DMS114 treated with DMSO at 0.1 percent for 48 hours (cell line): ENCODE measurements around the gene TRIM7.
A peak's percentile ranks its signal among the peaks of the same experiment; 100 is the strongest.
"Not testable (repeated sequence)": the region's sequence is repeated elsewhere in the genome, so short reads cannot be mapped to it uniquely, and the experiment has no call there.

Source experiments
- DNase-seq: peaks from one replicate; lab custom pipeline; 2025; ENCODE audit not compliant: unreplicated experiment; lab: John Stamatoyannopoulos, UW

TRIM7 gene

GRCh38 chr5:181173420-181174342, 31.3 kb downstream of the TRIM7 start:
- DNase-seq = no peak

- DNase-seq = no peak
Observed at GRCh38 chr5:181173027-181173419, 32.0 kb downstream of the TRIM7 start.

DNA sequence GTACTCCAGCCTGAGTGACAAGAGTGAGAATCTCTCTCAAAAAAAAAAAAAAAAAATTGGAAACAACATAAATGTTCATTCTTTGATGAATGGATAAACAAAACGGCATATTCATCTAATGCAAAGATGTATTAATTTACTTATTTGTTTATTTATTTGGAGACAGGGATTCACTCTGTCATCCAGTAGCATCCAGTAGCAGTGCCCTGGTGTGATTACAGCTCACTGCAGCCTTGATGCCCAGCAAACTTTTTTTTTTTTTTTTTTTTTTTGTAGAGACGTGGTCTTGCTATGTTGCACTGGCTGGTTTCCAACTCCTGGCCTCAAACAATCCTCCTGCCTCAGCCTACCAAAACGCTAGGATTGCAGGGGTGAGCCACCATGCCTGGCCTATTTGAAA, 33.2 kb downstream of the TRIM7 start:
- no peak for DNase-seq

GRCh38 chr5:181170996-181171395, 34.0 kb downstream of the TRIM7 start:
- no peak for DNase-seq

DNA sequence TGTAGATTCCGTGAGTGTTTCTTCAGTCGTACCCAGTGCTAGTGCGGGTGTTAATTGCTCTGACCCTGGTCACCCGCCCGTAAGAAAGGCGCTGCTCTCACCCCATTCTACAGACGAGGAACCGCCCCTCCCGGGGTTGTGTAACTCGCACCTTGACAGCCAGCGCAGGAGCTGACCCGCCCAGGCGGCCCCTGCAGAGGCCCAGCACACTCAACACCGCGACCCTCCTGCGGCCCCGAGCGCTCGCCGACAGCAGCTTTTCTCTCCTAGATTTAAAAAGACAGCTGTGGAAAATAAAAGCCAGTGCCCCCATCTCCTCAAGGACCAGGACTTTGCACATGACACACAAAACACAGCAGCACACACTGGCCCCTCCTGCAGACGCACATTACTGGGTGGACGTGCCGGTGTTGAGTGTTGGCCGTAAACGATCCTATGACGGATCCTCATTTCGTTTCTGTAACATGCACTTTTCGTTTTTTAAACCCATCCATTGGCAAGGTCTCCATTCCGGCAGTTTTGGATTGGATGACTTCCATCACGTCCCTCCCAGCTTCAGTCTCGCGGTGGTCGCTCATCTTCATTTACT, 34.7 kb downstream of the TRIM7 start:
- DNase-seq = no peak

- DNase-seq = not testable (repeated sequence)
Observed at GRCh38 chr5:181169459-181170236, 35.3 kb downstream of the TRIM7 start.

DNA sequence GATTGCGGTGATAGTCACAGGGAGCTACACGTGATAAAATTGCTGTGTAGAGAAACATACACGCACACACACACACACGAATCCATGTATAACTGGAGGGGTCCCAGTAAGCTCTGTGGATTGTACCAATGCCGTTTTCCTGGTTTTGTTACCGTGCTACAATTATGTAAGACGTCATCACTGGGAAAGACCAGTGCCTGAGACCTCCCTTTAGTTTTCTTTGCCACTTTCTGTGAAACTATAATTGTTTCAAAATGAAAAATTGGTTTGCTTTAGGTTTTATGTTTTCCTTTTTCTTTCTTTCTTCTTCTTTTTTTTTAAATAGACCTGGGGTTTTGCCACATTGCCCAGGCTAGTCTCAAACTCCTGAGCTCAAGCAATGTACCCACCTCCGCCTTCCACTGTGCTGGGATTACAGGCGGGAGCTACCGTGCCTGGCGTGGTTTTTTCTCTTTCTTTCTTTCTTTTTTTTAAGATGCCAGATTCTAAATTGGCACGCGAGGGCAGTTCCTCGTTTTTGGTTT, 36.3 kb downstream of the TRIM7 start:
- DNase-seq = no peak

DNA sequence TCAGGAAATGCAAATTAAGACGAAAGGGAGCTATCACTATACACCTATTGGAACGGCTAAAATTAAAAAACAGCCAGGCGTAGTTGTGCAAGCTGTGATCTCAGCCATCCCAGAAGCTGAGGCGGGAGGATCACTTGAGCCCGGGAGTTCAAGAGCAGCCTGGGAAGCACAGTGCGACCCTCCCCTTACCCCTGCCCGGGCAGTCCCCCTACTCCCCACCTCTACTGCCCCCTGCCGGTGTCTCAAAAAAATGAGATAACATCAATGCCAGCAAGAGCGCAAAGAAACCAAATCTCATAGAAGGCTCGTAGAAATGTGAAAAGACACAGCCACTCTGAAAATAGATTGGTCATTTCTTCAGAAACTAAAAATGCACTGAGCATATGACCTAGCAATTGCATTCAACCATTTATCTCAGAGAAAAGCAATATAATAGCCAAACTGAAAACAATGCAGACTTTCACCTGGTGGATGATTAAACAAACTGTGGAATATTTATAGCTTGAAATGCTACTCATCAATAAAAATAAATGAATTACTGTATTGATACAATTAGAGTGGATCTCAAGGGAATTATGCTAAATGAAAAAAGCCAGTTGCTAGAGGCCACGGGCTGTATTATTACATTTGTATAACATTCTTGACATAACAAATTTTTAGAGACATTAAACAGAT, 37.0 kb downstream of the TRIM7 start:
- no peak for DNase-seq

GRCh38 chr5:181166812-181167733, 37.9 kb downstream of the TRIM7 start:
- DNase-seq = no peak

- no peak for DNase-seq
Observed at GRCh38 chr5:181164076-181164952, 40.7 kb downstream of the TRIM7 start.

DNA sequence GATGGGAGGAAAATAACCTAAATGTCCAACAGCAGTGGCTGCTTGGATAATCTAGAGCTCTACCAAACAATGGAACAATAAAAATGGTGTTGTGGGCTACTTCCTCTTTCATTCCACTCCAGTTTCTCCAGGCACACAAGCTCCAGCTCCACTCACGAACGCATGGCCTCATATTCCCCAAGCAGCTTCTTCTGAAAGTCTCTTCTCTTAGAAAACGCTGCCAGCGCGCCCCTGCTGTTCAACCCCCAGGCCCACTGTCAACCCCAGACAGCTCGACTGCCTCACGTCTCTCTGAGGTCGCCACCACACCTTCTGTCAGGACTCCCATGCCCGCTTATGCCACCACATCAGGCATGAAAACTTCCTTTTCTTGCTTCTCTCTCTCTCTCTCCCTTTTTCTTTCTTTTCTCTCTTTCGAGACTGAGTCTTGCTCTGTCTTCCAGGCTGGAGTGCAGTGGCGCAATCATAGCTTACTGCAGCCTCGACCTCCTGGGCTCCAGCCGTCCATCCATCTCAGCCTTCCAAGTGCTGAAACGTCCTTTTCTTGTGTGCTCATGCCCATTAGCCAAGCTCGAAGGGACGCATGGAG, 41.4 kb downstream of the TRIM7 start:
- DNase-seq = no peak

DNA sequence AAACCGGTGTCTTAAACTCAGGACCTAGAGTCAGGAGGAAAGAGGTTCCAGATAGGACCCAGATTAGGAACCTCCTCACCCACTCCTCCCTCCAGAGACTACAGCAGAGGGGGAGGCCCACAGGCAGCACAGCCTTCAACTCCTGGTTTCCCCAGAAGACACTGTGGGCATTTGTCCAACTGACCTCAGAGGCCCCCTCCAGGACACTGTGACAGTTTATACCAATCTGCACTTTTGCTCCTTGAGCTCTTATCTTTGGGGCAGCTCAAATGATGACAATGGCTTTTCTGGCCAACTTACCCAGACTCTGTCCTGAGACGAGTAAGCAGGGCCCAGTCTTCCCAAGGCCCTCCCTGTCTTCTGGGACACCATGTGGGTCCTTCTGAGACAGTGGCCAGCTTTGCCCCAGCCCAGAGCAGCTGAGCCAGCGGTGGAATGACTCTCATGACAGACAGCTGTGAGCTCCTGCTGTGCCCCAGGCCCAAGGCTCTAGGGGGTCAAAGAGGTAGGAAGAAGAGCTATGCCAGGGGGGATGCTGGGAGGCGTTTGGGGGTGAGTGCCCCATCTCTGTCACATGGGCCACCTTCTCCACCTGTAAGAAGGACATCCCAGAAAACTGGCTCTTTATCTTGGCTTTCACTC, 43.3 kb downstream of the TRIM7 start:
- no peak for DNase-seq

DNA sequence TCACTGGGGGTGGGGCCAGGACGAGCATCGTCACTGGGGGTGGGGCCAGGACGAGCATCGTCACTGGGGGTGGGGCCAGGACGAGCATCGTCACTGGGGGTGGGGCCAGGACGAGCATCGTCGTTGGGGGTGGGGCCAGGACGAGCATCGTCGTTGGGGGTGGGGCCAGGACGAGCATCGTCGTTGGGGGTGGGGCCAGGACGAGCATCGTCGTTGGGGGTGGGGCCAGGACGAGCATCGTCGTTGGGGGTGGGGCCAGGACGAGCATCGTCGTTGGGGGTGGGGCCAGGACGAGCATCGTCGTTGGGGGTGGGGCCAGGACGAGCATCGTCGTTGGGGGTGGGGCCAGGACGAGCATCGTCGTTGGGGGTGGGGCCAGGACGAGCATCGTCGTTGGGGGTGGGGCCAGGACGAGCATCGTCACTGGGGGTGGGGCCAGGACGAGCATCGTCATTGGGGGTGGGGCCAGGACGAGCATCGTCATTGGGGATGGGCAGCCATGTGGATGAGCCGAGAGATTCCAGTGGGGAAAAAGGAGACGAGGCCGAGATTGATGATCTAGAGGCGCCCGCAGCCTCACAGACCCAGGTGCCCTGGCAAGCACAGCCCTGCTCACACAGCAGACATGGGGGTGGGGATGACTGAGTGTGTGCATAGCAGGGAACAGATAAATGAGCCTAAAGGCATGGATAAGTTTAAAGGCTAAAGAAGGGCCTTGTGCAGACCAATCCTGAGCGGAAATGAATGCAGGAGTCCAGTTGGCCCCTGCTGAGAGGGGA, 44.1 kb downstream of the TRIM7 start:
- peak; percentile 49 for DNase-seq

- DNase-seq = no peak
Observed at GRCh38 chr5:181160152-181160754, 44.7 kb downstream of the TRIM7 start.

GRCh38 chr5:181159286-181160151, 45.5 kb downstream of the TRIM7 start:
- peak; percentile 74 for DNase-seq

DNA sequence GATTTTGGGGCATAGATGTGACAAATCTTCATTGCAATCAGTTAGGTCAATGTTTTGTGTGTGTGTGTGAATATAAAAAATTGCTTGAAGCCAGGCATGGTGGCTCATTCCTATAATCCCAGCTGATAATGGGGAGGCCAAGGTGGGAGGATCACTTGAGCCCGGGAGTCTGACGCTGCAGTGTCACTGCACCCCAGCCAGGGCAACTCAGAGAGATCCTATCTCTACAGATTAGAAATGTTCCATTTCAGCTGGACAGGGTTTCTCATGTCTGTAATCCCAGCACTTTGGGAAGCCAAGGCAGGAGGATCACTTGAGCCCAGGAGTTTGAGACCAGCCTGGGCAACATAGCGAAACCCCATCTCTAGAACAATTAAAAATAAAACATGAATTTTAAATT, 46.1 kb downstream of the TRIM7 start:
- DNase-seq = no peak
